Testis (tissue), 3 donors: ENCODE measurements around the gene ZNF665. TPM values are rescaled to one million over a fixed set of nuclear protein-coding genes. Genes with fewer than 3 reads are reported as not detected.
"Not testable (repeated sequence)": the region's sequence is repeated elsewhere in the genome, so short reads cannot be mapped to it uniquely, and the experiment has no call there.

Experiments
- DNase-seq: peaks from one replicate; pipeline ENCODE4 v3.0.0-alpha.2; 2019
- H3K27ac ChIP-seq, 2 donors: fragments of 200-600 bp; sonication (generic); one replicate each; pipeline ENCODE4 v1.5.1; 2019
- H3K27me3 ChIP-seq: fragments of 200-600 bp; sonication (generic); one replicate; pipeline ENCODE4 v1.5.1; 2019
- H3K36me3 ChIP-seq: fragments of 200-600 bp; sonication (generic); one replicate; pipeline ENCODE4 v1.5.1; 2017; ENCODE audit warnings: low read depth; ENCODE audit errors: missing control alignments
- H3K4me1 ChIP-seq: fragments of 200-600 bp; sonication (generic); one replicate; pipeline ENCODE4 v1.5.1; 2019
- H3K4me3 ChIP-seq, 2 donors: fragments of 200-600 bp; sonication (generic); one replicate each; pipeline ENCODE4 v1.5.1; 2017 to 2019
- H3K9me3 ChIP-seq: fragments of 200-600 bp; sonication (generic); one replicate; pipeline ENCODE4 v1.5.1; 2017
- CTCF ChIP-seq, 3 experiments: fragments of 450-650 bp in 2 of 3; fragments of 200-600 bp in 1 of 3; sonication (generic) in 1 of 3; IDR thresholded peaks; one replicate each; pipeline ENCODE4 v1.5.1; 2016 to 2019; ENCODE audit warnings: antibody characterized with exemption in 3 of 3, mild to moderate bottlenecking in 2 of 3, moderate library complexity in 1 of 3
- POLR2A ChIP-seq: fragments of 450-650 bp; IDR thresholded peaks from one replicate; pipeline ENCODE4 v1.6.1; 2017; ENCODE audit warnings: antibody characterized with exemption, mild to moderate bottlenecking, moderate library complexity
- WGBS, 2 donors: methylation state at CpG; one replicate each; pipeline ENCODE4 v1.1.5; 2018; 5-methylcytosine and 5-hydroxymethylcytosine counted together
- intact Hi-C: fragments of 100-400 bp; cut with DNase I; formaldehyde crosslinking; loops from one replicate; pipeline ENCODE4 v1.15.1; 2023; ENCODE audit warnings: low total_unique reads
- polyA plus RNA-seq: library from polyadenylated mRNA; stranded (reverse); fragments of 350-450 nt; fragmentation: Illumina TruSeq; extraction: RNeasy Lipid Tissue Mini Kit (QIAGEN cat#74804); gene quantifications from one replicate; pipeline ENCODE4 v1.2.3, GENCODE V29; 2014; ENCODE audit warnings: low read depth, low replicate concordance; ENCODE audit not compliant: insufficient read depth
- total RNA-seq, 2 donors: library from RNA; depleted of rRNA; stranded (reverse); fragments of >200 nt; gene quantifications; one replicate each; pipeline ENCODE4 v1.2.3, GENCODE V29; 2016

Gene ZNF665
- total and polyA plus RNA-seq, 3 donors from 2014 or later = 4.2 to 11.7 (median 7.6) TPM

- WGBS, 2 donors = 1% methylated on average over 29 to 39 of the region's 42 CpGs
- H3K27me3 ChIP-seq = no peaks in the 10 kb centered on the region
- H3K27ac ChIP-seq = peak overlapping the region; percentile 60 to 87
- H3K36me3 ChIP-seq = no peaks in the 10 kb centered on the region
- DNase-seq = peak; percentile 98
- intact Hi-C loops = no loop called here
- H3K4me1 ChIP-seq = no peaks in the 10 kb centered on the region
- no peaks in the 10 kb centered on the region for H3K9me3 ChIP-seq
- TF ChIP-seq CTCF (IDR thresholded peaks at IDR 0.05) (no peak), POLR2A (no peak)
- H3K4me3 ChIP-seq = peak overlapping the region; percentile 75 to 92
These were observed 3.7 kb upstream of the ZNF665 start for GRCh38 chr19:53196777-53197396.

GRCh38 chr19:53195265-53195903, 2.2 kb upstream of the ZNF665 start:
- Histone ChIP-seq H3K36me3 (no peaks in the 10 kb centered on the region), H3K9me3 (no peaks in the 10 kb centered on the region), H3K27ac (no peak overlapping the region), H3K4me1 (no peaks in the 10 kb centered on the region), H3K4me3 (no peak overlapping the region), H3K27me3 (no peaks in the 10 kb centered on the region)
- TF ChIP-seq CTCF (IDR thresholded peaks at IDR 0.05) (peak; percentile 75 to 94 (median 84)), POLR2A (no peak)
- intact Hi-C loops = no loop called here
- 3% methylated on average over 3 of the region's 3 CpGs for WGBS, 2 donors
- DNase-seq = peak; percentile 92

- Histone ChIP-seq H3K4me1 (no peaks in the 10 kb centered on the region), H3K4me3 (peak overlapping the region; percentile 70 to 85), H3K36me3 (no peaks in the 10 kb centered on the region), H3K27me3 (no peaks in the 10 kb centered on the region), H3K27ac (no peak overlapping the region), H3K9me3 (no peaks in the 10 kb centered on the region)
- TF ChIP-seq POLR2A (no peak), CTCF (IDR thresholded peaks at IDR 0.05) (no peak)
- intact Hi-C loops = no loop called here
- WGBS, 2 donors = 30 to 48% methylated on average over 12 of the region's 12 CpGs
- no peak for DNase-seq
These were observed 521 bp upstream of the ZNF665 start for GRCh38 chr19:53193535-53194222.

- no peak overlapping the region for H3K27ac ChIP-seq
- H3K4me1 ChIP-seq = no peaks in the 10 kb centered on the region
- H3K27me3 ChIP-seq = no peaks in the 10 kb centered on the region
- no peaks in the 10 kb centered on the region for H3K9me3 ChIP-seq
- TF ChIP-seq POLR2A (no peak), CTCF (IDR thresholded peaks at IDR 0.05) (no peak)
- no peaks in the 10 kb centered on the region for H3K36me3 ChIP-seq
- H3K4me3 ChIP-seq = no peak overlapping the region
- no peak for DNase-seq
- intact Hi-C loops = no loop called here
- WGBS, 2 donors = 78 to 85% methylated on average over 3 of the region's 3 CpGs
These were observed 2.9 kb downstream of the ZNF665 start for GRCh38 chr19:53190253-53190652.

GRCh38 chr19:53189691-53190198, 3.4 kb downstream of the ZNF665 start:
- H3K27me3 ChIP-seq, H3K4me1 ChIP-seq, H3K36me3 ChIP-seq, H3K27ac ChIP-seq, H3K4me3 ChIP-seq, intact Hi-C loops, H3K9me3 ChIP-seq: not testable (repeated sequence)
- peak; percentile 61 for DNase-seq
- WGBS, 2 donors = 58 to 89% methylated on average over 1 to 11 of the region's 16 CpGs
